Effector memory CD4-positive, alpha-beta T cell (primary cell): ENCODE data around the gene ETV2.
"Not testable (repeated sequence)": the region's sequence is repeated elsewhere in the genome, so short reads cannot be mapped to it uniquely, and the experiment has no call there.

Experiments
- DNase-seq, 3 donors: peaks; one replicate each; pipeline ENCODE4 v3.0.0-alpha.2; 2020
- H3K27ac ChIP-seq: 2 replicates; pipeline ENCODE4 v1.7.0; 2013; ENCODE audit warnings: mild to moderate bottlenecking, low read length, moderate library complexity; ENCODE audit not compliant: insufficient read depth, poor library complexity, severe bottlenecking
- H3K27me3 ChIP-seq: replicated peaks from 2 replicates; pipeline ENCODE4 v1.7.0; 2013; ENCODE audit warnings: mild to moderate bottlenecking, low read length; ENCODE audit not compliant: insufficient read depth, control insufficient read depth, poor library complexity, severe bottlenecking
- H3K36me3 ChIP-seq: 2 replicates; pipeline ENCODE4 v1.7.0; 2013; ENCODE audit warnings: mild to moderate bottlenecking, low read length, moderate library complexity; ENCODE audit not compliant: control insufficient read depth, insufficient read depth
- H3K4me1 ChIP-seq: 2 replicates; pipeline ENCODE4 v1.7.0; 2013; ENCODE audit warnings: low read length, mild to moderate bottlenecking; ENCODE audit not compliant: control insufficient read depth, insufficient read depth, poor library complexity, severe bottlenecking
- H3K4me3 ChIP-seq: 2 replicates; pipeline ENCODE4 v1.7.0; 2013; ENCODE audit warnings: low read length, low read depth, mild to moderate bottlenecking; ENCODE audit not compliant: insufficient read depth, poor library complexity, severe bottlenecking
- H3K9me3 ChIP-seq: 2 replicates; pipeline ENCODE4 v1.7.0; 2013; ENCODE audit warnings: mild to moderate bottlenecking, low read length, moderate library complexity; ENCODE audit not compliant: control insufficient read depth

ETV2 gene

DNA sequence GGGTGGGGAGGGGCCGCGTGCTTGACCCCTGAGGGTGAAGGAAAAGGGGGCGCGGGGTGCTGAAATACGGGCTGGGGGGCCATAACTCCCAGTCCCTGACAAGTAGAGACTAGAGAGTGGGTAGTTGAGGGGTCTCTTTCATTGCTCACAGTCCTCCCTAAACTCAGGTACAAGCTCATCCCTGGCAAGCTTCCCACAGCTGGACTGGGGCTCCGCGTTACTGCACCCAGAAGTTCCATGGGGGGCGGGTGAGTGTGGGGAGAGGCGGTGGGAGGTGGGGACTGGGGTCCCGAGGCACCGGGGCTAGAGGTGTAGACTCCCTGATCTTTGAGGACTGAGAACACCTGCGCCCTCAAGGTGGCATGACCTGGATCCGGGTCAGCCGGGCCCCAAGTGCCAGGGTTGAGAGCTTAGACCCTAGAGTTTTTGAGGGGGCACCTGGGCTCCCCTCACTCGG is 1.3 kb downstream of the ETV2 start:
- Histone ChIP-seq H3K36me3 (peaks cover under 1% of the 10 kb centered on the region), H3K27me3 (no peaks in the 10 kb centered on the region), H3K4me3 (peak overlapping the region; percentile 67), H3K27ac (peak overlapping the region; percentile 66), H3K4me1 (peaks cover 31% of the 10 kb centered on the region), H3K9me3 (no peaks in the 10 kb centered on the region)
- DNase-seq: no peak

DNA sequence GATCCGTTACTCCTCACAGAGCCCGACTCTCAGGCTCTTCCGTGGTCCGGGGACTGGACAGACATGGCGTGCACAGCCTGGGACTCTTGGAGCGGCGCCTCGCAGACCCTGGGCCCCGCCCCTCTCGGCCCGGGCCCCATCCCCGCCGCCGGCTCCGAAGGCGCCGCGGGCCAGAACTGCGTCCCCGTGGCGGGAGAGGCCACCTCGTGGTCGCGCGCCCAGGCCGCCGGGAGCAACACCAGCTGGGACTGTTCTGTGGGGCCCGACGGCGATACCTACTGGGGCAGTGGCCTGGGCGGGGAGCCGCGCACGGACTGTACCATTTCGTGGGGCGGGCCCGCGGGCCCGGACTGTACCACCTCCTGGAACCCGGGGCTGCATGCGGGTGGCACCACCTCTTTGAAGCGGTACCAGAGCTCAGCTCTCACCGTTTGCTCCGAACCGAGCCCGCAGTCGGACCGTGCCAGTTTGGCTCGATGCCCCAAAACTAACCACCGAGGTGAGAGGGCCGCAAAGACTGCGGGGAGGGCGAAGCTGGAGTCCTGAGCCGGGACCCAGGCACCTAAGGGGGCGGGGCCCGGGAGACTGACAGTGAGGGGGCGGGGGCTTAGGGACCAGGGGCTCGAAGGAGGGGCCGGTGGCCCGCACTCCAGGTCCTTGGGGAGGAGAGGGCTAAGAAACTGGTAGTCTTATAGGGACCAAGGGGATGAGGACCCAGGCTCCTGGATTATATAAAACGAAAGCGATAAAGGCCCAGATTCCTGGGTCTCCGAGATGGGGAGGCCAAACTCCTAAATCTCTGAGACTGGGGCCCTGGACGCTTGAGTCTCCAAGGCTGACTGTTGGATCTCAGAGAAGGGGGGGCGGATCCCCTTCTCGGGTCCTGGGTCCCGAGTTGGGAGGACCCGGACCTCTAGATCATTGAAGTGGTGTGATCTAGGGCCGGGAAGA is 2.0 kb downstream of the ETV2 start:
- Histone ChIP-seq H3K36me3 (no peaks in the 10 kb centered on the region), H3K4me1 (peaks cover 32% of the 10 kb centered on the region), H3K4me3 (peak overlapping the region; percentile 67), H3K27me3 (no peaks in the 10 kb centered on the region), H3K9me3 (no peaks in the 10 kb centered on the region), H3K27ac (peak overlapping the region; percentile 66)
- peak; percentile 64 to 74 (median 68) for DNase-seq

DNA sequence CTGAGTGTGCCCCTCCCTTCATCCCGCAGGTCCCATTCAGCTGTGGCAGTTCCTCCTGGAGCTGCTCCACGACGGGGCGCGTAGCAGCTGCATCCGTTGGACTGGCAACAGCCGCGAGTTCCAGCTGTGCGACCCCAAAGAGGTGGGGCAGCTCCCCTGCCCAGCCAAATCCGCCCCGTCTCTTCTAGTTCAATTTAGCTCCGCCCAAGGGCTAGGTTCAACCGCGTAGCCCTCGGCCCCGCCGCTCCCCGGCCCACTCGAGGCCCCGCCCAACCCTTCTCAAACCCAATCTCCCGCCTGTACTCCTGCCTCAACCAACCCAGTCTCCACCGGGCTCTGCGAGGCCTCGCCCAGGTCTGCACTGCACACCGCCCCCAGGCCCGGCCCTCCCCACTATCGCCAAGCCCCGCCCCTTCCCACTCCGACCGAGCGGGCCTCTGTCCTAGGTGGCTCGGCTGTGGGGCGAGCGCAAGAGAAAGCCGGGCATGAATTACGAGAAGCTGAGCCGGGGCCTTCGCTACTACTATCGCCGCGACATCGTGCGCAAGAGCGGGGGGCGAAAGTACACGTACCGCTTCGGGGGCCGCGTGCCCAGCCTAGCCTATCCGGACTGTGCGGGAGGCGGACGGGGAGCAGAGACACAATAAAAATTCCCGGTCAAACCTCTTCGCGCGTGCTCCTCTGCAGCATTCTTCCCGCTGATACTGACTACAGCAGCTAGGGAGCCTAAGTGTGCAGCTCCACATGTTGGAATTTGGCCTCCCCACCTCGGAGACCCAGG is 2.9 kb downstream of the ETV2 start:
- Histone ChIP-seq H3K4me1 (peaks cover 40% of the 10 kb centered on the region), H3K27ac (peak overlapping the region; percentile 66), H3K36me3 (no peaks in the 10 kb centered on the region), H3K27me3 (no peaks in the 10 kb centered on the region), H3K4me3 (peak overlapping the region; percentile 67), H3K9me3 (no peaks in the 10 kb centered on the region)
- DNase-seq: peak; percentile 91 to 93 (median 93)

DNA sequence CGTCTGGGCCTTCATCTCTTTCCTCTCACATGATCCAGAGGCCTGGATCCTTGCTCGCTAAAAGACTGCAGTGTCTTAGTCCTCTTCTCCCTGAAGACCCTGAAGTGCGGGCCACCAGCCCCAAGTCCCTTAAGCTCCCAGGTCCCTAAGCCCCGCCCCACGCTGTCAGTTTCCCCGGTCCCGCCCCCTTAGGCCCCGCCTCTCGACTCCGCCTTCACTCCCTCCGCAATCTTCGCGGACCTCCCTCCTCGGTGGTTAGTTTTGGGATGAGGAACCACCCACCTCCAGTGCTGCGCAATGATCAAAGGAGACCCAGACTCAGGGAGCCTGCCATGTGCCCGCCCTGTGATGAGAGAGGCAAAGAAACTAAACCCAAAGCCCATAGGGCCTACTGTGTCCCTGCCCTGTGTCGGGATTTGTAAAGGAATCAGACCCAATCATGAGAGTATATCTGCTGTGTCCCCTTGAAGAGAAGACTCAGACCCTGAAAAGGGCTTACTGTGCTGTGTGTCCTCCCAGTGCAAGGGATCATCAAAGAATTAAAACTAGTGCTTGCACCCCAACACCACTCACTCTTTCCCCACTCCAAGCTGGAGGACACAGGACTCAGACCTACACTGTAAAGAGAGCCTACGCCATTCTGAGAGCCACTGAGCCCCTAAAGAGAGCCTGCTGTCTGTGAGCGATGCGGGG is 3.6 kb downstream of the ETV2 start:
- Histone ChIP-seq H3K36me3 (no peaks in the 10 kb centered on the region), H3K4me3 (peak overlapping the region; percentile 67), H3K4me1 (peaks cover 44% of the 10 kb centered on the region), H3K27ac (peak overlapping the region; percentile 66), H3K27me3 (no peaks in the 10 kb centered on the region), H3K9me3 (no peaks in the 10 kb centered on the region)
- DNase-seq: peak; percentile 50 to 65 (median 53)

DNA sequence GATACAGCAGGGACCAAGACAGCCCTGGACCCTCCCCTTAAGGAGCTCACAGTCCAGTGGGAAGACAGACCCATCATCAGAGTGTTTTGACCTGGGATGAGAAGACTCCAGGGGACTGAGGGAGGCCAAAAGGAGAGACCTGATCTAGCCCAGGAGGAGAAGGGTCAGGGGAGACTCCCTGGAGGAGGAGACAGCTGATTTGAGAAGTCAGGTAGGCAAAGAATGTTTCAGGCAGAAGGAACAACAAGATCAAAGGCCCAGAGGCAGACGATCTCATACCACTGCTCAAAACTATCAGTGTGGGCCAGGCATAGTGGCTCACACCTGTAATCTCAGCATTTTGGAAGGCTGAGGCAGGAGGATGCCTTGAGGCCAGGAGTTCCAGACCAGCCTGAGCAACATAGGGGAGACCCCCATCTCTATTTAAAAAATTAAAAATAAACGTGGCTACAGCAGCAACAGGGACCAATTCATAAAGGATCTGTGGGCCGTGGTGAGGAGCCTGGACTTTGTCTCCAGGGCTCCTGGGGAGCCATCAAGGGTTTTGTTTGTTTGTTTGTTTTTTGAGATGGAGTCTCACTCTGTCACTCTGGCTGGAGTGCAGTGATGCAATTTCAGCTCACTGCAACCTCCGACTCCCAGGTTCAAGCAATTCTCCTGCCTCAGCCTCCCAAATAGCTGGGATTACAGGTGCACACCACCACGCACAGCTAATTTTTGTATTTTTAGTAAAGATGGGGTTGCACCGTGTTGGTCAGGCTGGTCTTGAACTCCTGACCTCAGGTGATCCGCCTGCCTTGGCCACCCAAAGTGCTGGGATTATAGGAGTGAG is 4.4 kb downstream of the ETV2 start:
- Histone ChIP-seq H3K27ac (no peak overlapping the region), H3K9me3 (no peaks in the 10 kb centered on the region), H3K4me1 (peaks cover 44% of the 10 kb centered on the region), H3K27me3 (no peaks in the 10 kb centered on the region), H3K36me3 (no peaks in the 10 kb centered on the region), H3K4me3 (no peak overlapping the region)
- DNase-seq: no peak

DNA sequence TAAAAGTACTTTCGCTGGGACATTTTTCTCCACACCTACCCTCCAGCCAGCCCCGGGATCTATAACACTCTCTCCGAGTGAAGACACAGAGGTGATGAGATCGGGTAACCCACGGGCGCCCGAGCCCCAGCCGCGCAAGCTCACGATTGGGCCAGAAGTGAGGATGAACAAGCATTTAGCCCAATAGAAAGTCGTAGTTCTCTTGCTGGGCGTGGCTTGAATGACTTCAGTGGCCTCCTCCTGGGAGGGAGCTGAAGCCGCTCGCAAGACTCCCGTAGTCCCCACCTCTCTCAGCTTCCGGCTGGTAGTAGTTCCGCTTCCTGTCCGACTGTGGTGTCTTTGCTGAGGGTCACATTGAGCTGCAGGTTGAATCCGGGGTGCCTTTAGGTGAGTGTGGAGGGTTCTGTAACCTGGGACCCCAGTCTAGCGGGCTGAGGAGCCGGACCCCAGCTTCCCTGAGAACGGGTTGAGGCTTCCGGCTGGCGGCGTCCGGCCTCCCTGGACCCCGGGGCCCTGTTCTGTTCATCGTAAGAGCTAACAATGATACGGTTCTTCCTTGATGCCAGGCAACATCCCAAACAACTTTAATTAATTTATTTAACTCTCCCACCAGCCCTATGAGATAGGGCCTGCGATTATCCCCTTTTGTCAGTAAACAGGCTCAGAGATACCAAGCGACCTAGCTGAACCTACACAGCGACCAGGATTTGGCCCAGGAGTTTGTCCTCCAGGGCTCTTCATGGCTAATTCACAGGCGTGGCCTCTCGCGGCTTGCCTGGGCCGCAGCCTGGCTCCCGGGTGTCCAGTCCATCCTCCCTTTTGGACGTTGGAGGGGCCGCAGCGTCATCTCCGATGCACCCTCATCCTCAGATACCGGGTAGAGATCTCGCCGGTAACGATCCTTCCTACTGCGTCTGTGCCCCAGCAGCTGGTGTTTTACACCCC is 6.7 kb downstream of the ETV2 start, which contains the start of gene COX6B1:
Gene COX6B1 (plus strand): TSS at position 307 of the 945 bp plus-strand sequence. CDS start 2,921 bp downstream, outside the sequence.
- peaks cover 31% of the 10 kb centered on the region for H3K4me1 ChIP-seq
- H3K9me3 ChIP-seq: no peaks in the 10 kb centered on the region
- no peaks in the 10 kb centered on the region for H3K27me3 ChIP-seq
- peak within 1 kb of the TSS; percentile 78 for H3K27ac ChIP-seq
- peak; percentile 84 to 91 (median 87) for DNase-seq
- H3K36me3 ChIP-seq: no peaks in the 10 kb centered on the region
- peak within 1 kb of the TSS; percentile 83 for H3K4me3 ChIP-seq

DNA sequence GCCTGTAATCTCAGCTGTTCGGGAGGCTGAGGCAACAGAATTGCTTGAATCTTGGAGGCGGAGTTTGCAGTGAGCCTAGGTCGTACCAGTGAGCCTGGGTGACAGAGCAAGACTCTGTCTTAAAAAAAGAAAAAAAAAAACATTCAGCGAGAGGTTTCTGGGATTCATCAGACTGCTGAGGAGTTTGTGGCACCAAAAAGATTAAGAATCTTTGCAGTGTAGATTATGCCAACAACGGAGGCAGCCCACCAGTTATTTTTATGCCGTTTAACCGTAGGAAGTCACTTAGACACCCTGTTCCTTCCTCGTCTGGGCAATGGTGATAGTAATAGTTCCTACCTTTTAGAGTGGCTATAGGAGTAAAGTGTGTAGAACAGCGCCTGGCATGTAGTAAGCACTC is 9.0 kb downstream of the ETV2 start:
- no peak for DNase-seq
- H3K4me3 ChIP-seq: no peak overlapping the region
- H3K4me1 ChIP-seq: peaks cover 17% of the 10 kb centered on the region
- H3K9me3 ChIP-seq: no peaks in the 10 kb centered on the region
- H3K27me3 ChIP-seq: no peaks in the 10 kb centered on the region
- H3K27ac ChIP-seq: no peak overlapping the region
- H3K36me3 ChIP-seq: peaks cover 13% of the 10 kb centered on the region

DNA sequence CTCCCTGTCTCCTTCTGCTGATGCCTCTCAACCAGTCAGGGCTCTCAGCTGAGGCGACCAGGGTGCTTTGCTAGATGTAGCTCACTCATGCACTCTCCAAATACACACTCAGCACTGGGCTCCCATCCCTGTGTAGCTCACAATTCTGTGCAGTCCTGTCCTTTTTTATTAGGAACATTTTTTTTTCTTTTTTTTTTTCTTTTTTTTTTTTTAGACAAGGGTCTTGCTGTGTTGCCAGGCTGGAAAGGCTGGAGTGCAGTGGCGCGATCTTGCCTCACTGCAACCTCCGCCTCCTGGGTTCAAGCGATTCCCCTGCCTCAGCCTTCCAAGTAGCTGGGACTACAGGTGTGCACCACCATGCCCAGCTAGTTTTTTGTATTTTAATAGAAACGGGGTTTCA is 13.3 kb downstream of the ETV2 start:
- peaks cover 39% of the 10 kb centered on the region for H3K36me3 ChIP-seq
- not testable (repeated sequence) for H3K4me1 ChIP-seq, H3K27ac ChIP-seq, H3K27me3 ChIP-seq, H3K9me3 ChIP-seq, DNase-seq, H3K4me3 ChIP-seq
